Activated CD8-positive, alpha-beta T cell treated with anti-CD3 and anti-CD28 coated beads, Interleukin-2, amount 10 ng/mL, durations not matched to agents 7 days and 5 days (primary cell): Measurements from ENCODE around the gene RPUSD1. TPM values are rescaled to one million over a fixed set of nuclear protein-coding genes. Genes with fewer than 3 reads are reported as not detected.
"Not testable (repeated sequence)": the region's sequence is repeated elsewhere in the genome, so short reads cannot be mapped to it uniquely, and the experiment has no call there.

ENCODE experiments used
- ATAC-seq: fragments of 150-1000 bp; cut with Tn5 transposase; one replicate; pipeline ENCODE4 v1.10.0; 2021; ENCODE audit warnings: moderate library complexity
- CTCF ChIA-PET: fragments of 350-600 bp; sonication (Branson Sonifier 250); formaldehyde crosslinking; loops from one replicate; lab custom pipeline; 2021; ENCODE audit warnings: antibody characterized with exemption; lab: Charles Lee
- POLR2A ChIA-PET: fragments of 350-600 bp; sonication (Branson Sonifier 250); formaldehyde crosslinking; loops from one replicate; lab custom pipeline; 2021; ENCODE audit warnings: antibody characterized with exemption; lab: Charles Lee
- DNase-seq: peaks from one replicate; pipeline ENCODE4 v3.0.0-alpha.2; 2020
- H3K27ac Mint-ChIP-seq: one replicate; pipeline ENCODE4 v1.8.0; 2021; ENCODE audit warnings: mild to moderate bottlenecking, mixed read lengths
- H3K27me3 Mint-ChIP-seq: one replicate; pipeline ENCODE4 v1.8.0; 2021; ENCODE audit warnings: low read depth, mixed read lengths
- H3K36me3 Mint-ChIP-seq: one replicate; pipeline ENCODE4 v1.8.0; 2021; ENCODE audit warnings: low read depth, mixed read lengths
- H3K4me1 Mint-ChIP-seq: one replicate; pipeline ENCODE4 v1.8.0; 2021; ENCODE audit warnings: low read depth, mixed read lengths
- H3K4me3 Mint-ChIP-seq: one replicate; pipeline ENCODE4 v1.8.0; 2021; ENCODE audit warnings: mild to moderate bottlenecking, mixed read lengths
- H3K9me3 Mint-ChIP-seq: one replicate; pipeline ENCODE4 v1.8.0; 2022; ENCODE audit warnings: mixed read lengths; ENCODE audit not compliant: insufficient read depth
- total RNA-seq, 2 experiments: library from RNA; stranded (reverse); gene quantifications; one replicate each; pipeline ENCODE4 v1.2.3, GENCODE V29; 2021

The RPUSD1 gene
- total RNA-seq, 2 experiments from 2014 or later: 25.9 to 30.1 TPM

- POLR2A ChIA-PET: no interaction called here
- ATAC-seq: no peak
These were observed 9.7 kb downstream of the RPUSD1 start for GRCh38 chr16:778447-778846.

GRCh38 chr16:777826-778225 lies 10.4 kb downstream of the RPUSD1 start:
- no peak for DNase-seq
- ATAC-seq: no peak
- H3K27me3 Mint-ChIP-seq: no peaks in the 10 kb centered on the region
- H3K9me3 Mint-ChIP-seq: no peaks in the 10 kb centered on the region
- no peaks in the 10 kb centered on the region for H3K36me3 Mint-ChIP-seq
- no peak overlapping the region for H3K4me3 Mint-ChIP-seq
- H3K4me1 Mint-ChIP-seq: no peaks in the 10 kb centered on the region
- ChIA-PET CTCF (no interaction called here), POLR2A (no interaction called here)
- no peak overlapping the region for H3K27ac Mint-ChIP-seq

More at GRCh38 chr16:778447-778846, 9.7 kb downstream of the RPUSD1 start:
- CTCF ChIA-PET: no interaction called here
- Mint-ChIP-seq H3K4me1 (no peaks in the 10 kb centered on the region), H3K9me3 (no peaks in the 10 kb centered on the region), H3K27ac (no peak overlapping the region), H3K36me3 (no peaks in the 10 kb centered on the region), H3K4me3 (no peak overlapping the region), H3K27me3 (no peaks in the 10 kb centered on the region)
- no peak for DNase-seq

DNA sequence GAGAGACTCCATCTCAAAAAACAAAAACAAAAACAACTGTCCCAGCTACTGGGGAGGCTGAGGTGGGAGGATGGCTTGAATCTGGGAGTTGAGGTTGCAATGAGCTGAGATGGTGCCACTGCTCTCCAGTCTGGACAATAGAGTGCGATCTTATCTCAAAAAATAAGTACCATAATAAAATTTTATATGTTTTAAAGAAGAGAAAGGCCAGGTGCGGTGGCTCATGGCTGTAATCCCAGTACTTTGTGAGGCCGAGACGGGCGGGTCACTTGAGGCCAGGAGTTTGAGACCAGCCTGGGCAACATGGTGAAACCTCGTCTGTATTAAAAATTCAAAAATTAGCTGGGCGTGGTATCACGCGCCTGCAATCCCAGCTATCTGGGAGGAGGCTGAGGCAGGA lies 11.4 kb downstream of the RPUSD1 start:
- no peak overlapping the region for H3K4me3 Mint-ChIP-seq
- no peak overlapping the region for H3K27ac Mint-ChIP-seq
- H3K27me3 Mint-ChIP-seq: no peaks in the 10 kb centered on the region
- DNase-seq: no peak
- ChIA-PET CTCF (interaction anchor here (1.6 kb wide), 1 partner anchor 8 kb away, joined by 5 read pairs; no protein-coding TSS in a partner anchor), POLR2A (interaction anchor here (0.6 to 0.7 kb wide), 2 partner anchors 9 to 22 kb away, joined by 3 to 4 read pairs; no protein-coding TSS in a partner anchor)
- no peak for ATAC-seq
- no peaks in the 10 kb centered on the region for H3K36me3 Mint-ChIP-seq
- no peaks in the 10 kb centered on the region for H3K4me1 Mint-ChIP-seq
- no peaks in the 10 kb centered on the region for H3K9me3 Mint-ChIP-seq

GRCh38 chr16:776298-776697 lies 11.9 kb downstream of the RPUSD1 start:
- H3K36me3 Mint-ChIP-seq, H3K27ac Mint-ChIP-seq, H3K4me1 Mint-ChIP-seq, H3K9me3 Mint-ChIP-seq, H3K27me3 Mint-ChIP-seq, DNase-seq, H3K4me3 Mint-ChIP-seq, ATAC-seq: not testable (repeated sequence)
- ChIA-PET CTCF (interaction anchor here (1.6 kb wide), 1 partner anchor 9 kb away, joined by 5 read pairs; no protein-coding TSS in a partner anchor), POLR2A (interaction anchor here (0.7 kb wide), 1 partner anchor 9 kb away, joined by 3 read pairs; no protein-coding TSS in a partner anchor)

GRCh38 chr16:775236-775796 lies 12.9 kb downstream of the RPUSD1 start:
- DNase-seq (no peak), ATAC-seq (no peak)
- Mint-ChIP-seq H3K9me3 (no peaks in the 10 kb centered on the region), H3K36me3 (no peaks in the 10 kb centered on the region), H3K27ac (no peak overlapping the region), H3K27me3 (no peaks in the 10 kb centered on the region), H3K4me1 (no peaks in the 10 kb centered on the region), H3K4me3 (no peak overlapping the region)
- ChIA-PET CTCF (no interaction called here), POLR2A (no interaction called here)

GRCh38 chr16:774086-775001 lies 13.8 kb downstream of the RPUSD1 start:
- H3K27me3 Mint-ChIP-seq: no peaks in the 10 kb centered on the region
- no peaks in the 10 kb centered on the region for H3K36me3 Mint-ChIP-seq
- ATAC-seq (no peak), DNase-seq (no peak)
- no peak overlapping the region for H3K4me3 Mint-ChIP-seq
- no peaks in the 10 kb centered on the region for H3K9me3 Mint-ChIP-seq
- ChIA-PET CTCF (no interaction called here), POLR2A (no interaction called here)
- H3K27ac Mint-ChIP-seq: no peak overlapping the region
- no peaks in the 10 kb centered on the region for H3K4me1 Mint-ChIP-seq

GRCh38 chr16:772959-773358 lies 15.2 kb downstream of the RPUSD1 start:
- ChIA-PET POLR2A (interaction anchor here (0.6 kb wide), 1 partner anchor 94 kb away, joined by 4 read pairs; no protein-coding TSS in a partner anchor), CTCF (no interaction called here)
- DNase-seq (no peak), ATAC-seq (no peak)
- no peak overlapping the region for H3K4me3 Mint-ChIP-seq
- no peak overlapping the region for H3K27ac Mint-ChIP-seq
- H3K9me3 Mint-ChIP-seq: no peaks in the 10 kb centered on the region
- no peaks in the 10 kb centered on the region for H3K4me1 Mint-ChIP-seq
- no peaks in the 10 kb centered on the region for H3K27me3 Mint-ChIP-seq
- H3K36me3 Mint-ChIP-seq: no peaks in the 10 kb centered on the region

DNA sequence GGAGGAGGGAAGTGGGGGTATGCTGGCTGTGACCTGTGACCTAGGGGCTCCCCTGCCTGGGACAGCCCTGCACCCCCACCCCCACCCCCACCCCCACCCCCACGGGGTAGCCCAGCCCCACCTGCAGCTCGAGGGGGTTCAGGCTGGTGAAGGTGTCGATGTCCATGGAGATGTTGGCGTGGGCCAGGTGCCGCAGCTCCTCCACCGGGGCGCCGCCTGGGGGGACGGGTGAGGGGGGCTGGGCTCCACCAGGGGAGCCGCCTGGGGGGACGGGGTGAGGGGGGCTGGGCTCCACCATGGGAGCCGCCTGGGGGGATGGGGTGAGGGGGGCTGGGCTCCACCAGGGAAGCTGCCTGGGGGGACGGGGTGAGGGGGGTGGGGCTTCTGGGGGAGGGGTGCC lies 17.8 kb downstream of the RPUSD1 start:
- no peak overlapping the region for H3K4me3 Mint-ChIP-seq
- no peak overlapping the region for H3K27ac Mint-ChIP-seq
- no peaks in the 10 kb centered on the region for H3K4me1 Mint-ChIP-seq
- no peaks in the 10 kb centered on the region for H3K27me3 Mint-ChIP-seq
- ChIA-PET POLR2A (no interaction called here), CTCF (no interaction called here)
- no peaks in the 10 kb centered on the region for H3K36me3 Mint-ChIP-seq
- ATAC-seq (no peak), DNase-seq (no peak)
- H3K9me3 Mint-ChIP-seq: no peaks in the 10 kb centered on the region

- no peaks in the 10 kb centered on the region for H3K9me3 Mint-ChIP-seq
- ATAC-seq: no peak
- H3K27me3 Mint-ChIP-seq: no peaks in the 10 kb centered on the region
- no peak overlapping the region for H3K27ac Mint-ChIP-seq
- H3K4me3 Mint-ChIP-seq: no peak overlapping the region
- CTCF ChIA-PET: no interaction called here
- no peaks in the 10 kb centered on the region for H3K4me1 Mint-ChIP-seq
- POLR2A ChIA-PET: no interaction called here
- no peak for DNase-seq
- H3K36me3 Mint-ChIP-seq: no peaks in the 10 kb centered on the region
These were observed 18.2 kb downstream of the RPUSD1 start for GRCh38 chr16:769934-770333.

GRCh38 chr16:769184-769784 lies 18.9 kb downstream of the RPUSD1 start:
- H3K9me3 Mint-ChIP-seq: no peaks in the 10 kb centered on the region
- CTCF ChIA-PET: no interaction called here
- H3K4me1 Mint-ChIP-seq: no peaks in the 10 kb centered on the region
- H3K27ac Mint-ChIP-seq: no peak overlapping the region
- ATAC-seq (no peak), DNase-seq (no peak)
- POLR2A ChIA-PET: no interaction called here
- H3K27me3 Mint-ChIP-seq: no peaks in the 10 kb centered on the region
- H3K4me3 Mint-ChIP-seq: no peak overlapping the region
- H3K36me3 Mint-ChIP-seq: no peaks in the 10 kb centered on the region

DNA sequence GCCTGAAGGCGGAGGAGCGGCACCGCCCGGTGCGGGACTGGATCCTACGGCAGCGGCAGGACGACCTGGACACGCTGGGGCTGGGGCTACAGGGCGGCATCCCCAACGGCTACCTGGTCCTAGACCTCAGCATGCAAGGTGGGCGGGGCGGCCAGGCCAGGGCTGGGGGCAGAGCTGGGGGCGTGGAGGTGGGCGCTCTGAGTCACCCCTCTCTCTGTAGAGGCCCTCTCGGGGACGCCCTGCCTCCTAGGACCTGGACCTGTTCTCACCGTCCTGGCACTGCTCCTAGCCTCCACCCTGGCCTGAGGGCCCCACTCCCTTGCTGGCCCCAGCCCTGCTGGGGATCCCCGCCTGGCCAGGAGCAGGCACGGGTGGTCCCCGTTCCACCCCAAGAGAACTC lies 19.8 kb downstream of the RPUSD1 start:
- Mint-ChIP-seq H3K9me3 (no peaks in the 10 kb centered on the region), H3K4me3 (no peak overlapping the region), H3K4me1 (no peaks in the 10 kb centered on the region), H3K36me3 (no peaks in the 10 kb centered on the region), H3K27ac (no peak overlapping the region), H3K27me3 (no peaks in the 10 kb centered on the region)
- DNase-seq (no peak), ATAC-seq (no peak)
- ChIA-PET CTCF (no interaction called here), POLR2A (no interaction called here)

DNA sequence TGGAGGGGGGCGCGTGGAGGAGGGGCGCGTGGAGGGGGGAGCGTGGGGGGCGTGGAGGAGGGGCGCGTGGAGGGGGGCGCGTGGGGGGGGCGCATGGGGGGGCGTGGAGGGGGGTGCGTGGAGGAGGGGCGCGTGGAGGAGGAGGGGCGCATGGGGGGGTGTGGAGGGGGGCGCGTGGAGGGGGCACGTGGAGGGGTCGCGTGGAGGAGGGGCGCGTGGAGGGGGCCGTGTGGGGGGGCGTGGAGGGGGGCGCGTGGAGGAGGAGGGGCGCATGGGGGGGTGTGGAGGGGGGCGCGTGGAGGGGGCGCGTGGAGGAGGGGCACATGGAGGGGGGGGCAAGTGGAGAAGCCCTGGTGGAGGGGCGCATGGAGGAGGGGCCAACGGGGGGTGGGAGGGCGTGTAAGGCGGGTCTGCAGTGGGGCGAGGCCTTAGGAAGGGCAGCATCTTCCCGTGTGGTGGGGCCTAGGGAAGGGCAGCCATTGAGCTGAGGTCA lies 20.4 kb downstream of the RPUSD1 start:
- Mint-ChIP-seq H3K36me3 (no peaks in the 10 kb centered on the region), H3K4me3 (no peak overlapping the region), H3K4me1 (no peaks in the 10 kb centered on the region), H3K9me3 (no peaks in the 10 kb centered on the region), H3K27ac (no peak overlapping the region), H3K27me3 (no peaks in the 10 kb centered on the region)
- DNase-seq (no peak), ATAC-seq (no peak)
- CTCF ChIA-PET: no interaction called here
- POLR2A ChIA-PET: no interaction called here
